Spinal cord (tissue), 10 donors: ENCODE data around the gene RFX2. TPM values are rescaled to one million over a fixed set of nuclear protein-coding genes. Genes with fewer than 3 reads are reported as not detected.
"Not testable (repeated sequence)": the region's sequence is repeated elsewhere in the genome, so short reads cannot be mapped to it uniquely, and the experiment has no call there.

Source experiments
- DNase-seq, 6 donors: peaks; one replicate each; pipeline versions ENCODE4 v3.0.0 to v3.0.0-alpha.2; 2013 to 2015; ENCODE audit warnings: low spot score in 6 of 6, low read depth in 4 of 6
- H3K27ac ChIP-seq: one replicate; pipeline ENCODE4 v1.5.1; 2013; ENCODE audit warnings: low read depth, low read length, control low read depth
- H3K27me3 ChIP-seq: one replicate; pipeline ENCODE4 v1.6.1; 2013; ENCODE audit warnings: low read length; ENCODE audit not compliant: control insufficient read depth, insufficient read depth
- H3K36me3 ChIP-seq: one replicate; pipeline ENCODE4 v1.6.1; 2013; ENCODE audit warnings: low read length; ENCODE audit not compliant: control insufficient read depth, insufficient read depth
- H3K4me1 ChIP-seq: one replicate; pipeline ENCODE4 v1.6.1; 2013; ENCODE audit warnings: low read length; ENCODE audit not compliant: control insufficient read depth, insufficient read depth
- H3K4me3 ChIP-seq: one replicate; pipeline ENCODE4 v1.5.1; 2013; ENCODE audit warnings: low read depth, low read length, control low read depth
- H3K9me3 ChIP-seq: one replicate; pipeline ENCODE4 v1.6.1; 2013; ENCODE audit warnings: low read length; ENCODE audit not compliant: control insufficient read depth, insufficient read depth
- WGBS: methylation state at CpG from one replicate; pipeline ENCODE4 v1.1.5; 2013; ENCODE audit warnings: missing lambda C conversion rate; ENCODE audit not compliant: insufficient coverage; 5-methylcytosine and 5-hydroxymethylcytosine counted together
- polyA plus RNA-seq, 2 donors: library from polyadenylated mRNA; unstranded; fragments of 120-200 nt; gene quantifications; one replicate each; pipeline ENCODE4 v1.2.1, GENCODE V29; 2013; ENCODE audit not compliant: insufficient read length in 2 of 2
- total RNA-seq, 2 donors: library from RNA; depleted of rRNA in 1 of 2; stranded (reverse); fragments of 120-200 nt in 1 of 2; fragments of >200 nt in 1 of 2; gene quantifications; one replicate each; pipeline versions ENCODE4 v1.2.3 to v1.2.4, GENCODE V29; 2013 to 2014
- donor health status: healthy.

RFX2 gene
- total and polyA plus RNA-seq, 4 donors, result 5.7 to 18.8 (median 14.3) TPM

DNA sequence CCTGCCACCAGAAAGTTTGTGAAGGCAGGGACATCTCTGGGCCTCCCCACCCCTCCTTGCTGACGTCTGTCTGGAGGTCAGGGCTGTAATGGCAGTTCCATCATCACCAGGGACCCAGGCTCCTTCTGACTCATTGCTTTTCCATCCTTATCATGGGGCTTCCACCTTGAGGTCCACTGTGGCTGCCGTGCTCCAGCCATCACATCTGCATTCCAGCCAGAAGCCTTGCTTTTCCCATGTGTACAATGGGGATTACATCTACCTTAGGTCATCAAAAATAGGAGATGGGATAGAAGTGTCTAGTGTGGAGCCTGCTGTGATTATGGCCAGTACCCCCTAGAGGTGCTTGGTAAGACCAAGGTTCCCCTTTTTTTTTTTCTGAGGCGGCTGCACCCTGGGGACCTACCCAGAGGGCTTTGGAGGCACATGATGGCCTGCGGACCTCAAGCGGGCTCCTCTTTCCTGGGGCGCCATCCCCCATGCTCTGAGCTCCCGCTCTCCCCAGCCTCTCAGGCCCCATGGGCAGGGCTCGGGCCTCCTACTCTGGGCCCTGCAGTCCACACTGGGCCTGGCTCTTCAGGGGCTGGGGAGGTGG, 119.0 kb downstream of the RFX2 start:
- no peak overlapping the region for H3K4me3 ChIP-seq
- H3K36me3 ChIP-seq, result peaks cover 44% of the 10 kb centered on the region
- no peaks in the 10 kb centered on the region for H3K27me3 ChIP-seq
- H3K9me3 ChIP-seq, result no peaks in the 10 kb centered on the region
- H3K27ac ChIP-seq, result no peak overlapping the region
- 96% methylated on average over 5 of the region's 8 CpGs for WGBS
- no peak for DNase-seq
- H3K4me1 ChIP-seq, result peaks cover 27% of the 10 kb centered on the region

DNA sequence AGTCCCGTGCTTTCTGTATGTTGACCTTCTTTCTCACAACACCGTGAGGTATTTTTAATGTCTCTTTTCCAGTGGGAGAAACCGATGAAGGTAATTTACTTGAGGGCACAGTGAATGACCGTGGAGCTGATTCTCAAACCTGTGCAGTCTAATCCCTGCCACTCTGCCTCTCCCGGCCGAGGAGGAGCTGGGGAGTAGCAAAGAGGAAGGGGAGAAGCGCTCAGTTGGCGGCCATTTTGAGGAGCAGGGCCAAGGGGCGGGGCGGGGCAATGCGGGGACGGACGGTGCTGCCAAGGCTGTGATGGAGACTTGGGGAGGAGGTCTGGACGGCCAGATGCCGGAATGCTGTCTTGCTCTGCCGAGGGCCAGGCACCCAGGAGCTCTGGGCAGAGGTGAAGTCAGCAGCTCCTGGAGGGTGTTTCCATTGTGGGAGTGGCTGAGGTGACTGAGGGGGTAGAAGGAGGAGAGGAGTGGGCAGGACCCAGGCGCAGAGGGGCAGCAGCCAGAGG, 120.0 kb downstream of the RFX2 start:
- Histone ChIP-seq H3K4me1 (peaks cover 27% of the 10 kb centered on the region), H3K4me3 (no peak overlapping the region), H3K27ac (no peak overlapping the region), H3K9me3 (no peaks in the 10 kb centered on the region), H3K27me3 (no peaks in the 10 kb centered on the region), H3K36me3 (peaks cover 34% of the 10 kb centered on the region)
- WGBS, result 69% methylated on average over 15 of the region's 17 CpGs
- peak in 2 of 6 donors; percentile 19 to 29 for DNase-seq

DNA sequence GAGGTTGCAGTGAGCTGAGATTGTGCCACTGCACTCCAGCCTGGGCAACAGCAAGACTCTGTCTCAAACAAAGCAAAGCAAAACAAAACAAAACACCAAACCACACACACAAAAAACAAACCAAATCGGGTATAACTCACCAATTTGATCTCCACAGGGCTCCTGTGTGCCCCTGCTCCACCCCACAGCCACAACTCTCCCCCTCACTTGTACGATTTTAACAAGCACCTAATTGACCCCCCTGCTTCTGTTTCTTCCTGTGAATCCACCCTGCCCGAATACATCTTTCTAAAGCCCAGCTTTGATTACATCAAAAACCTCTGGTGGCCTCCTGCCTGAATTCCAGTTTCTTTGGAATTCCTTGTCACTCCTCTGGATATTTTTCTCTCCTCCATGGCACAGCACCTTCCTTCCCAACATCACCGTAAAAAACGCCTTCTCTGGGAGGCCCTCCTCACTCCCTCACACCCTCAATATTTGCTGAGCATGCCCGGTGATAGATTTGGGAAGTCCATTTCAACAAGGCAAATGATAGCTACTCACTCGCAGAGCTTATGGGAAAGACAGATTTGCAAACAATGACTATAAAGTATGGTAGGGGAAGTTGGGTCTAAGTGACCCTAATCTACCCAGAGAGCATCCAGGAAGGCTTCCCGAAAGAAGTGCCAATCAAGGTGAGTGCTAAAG, 120.8 kb downstream of the RFX2 start:
- H3K9me3 ChIP-seq, result no peaks in the 10 kb centered on the region

DNA sequence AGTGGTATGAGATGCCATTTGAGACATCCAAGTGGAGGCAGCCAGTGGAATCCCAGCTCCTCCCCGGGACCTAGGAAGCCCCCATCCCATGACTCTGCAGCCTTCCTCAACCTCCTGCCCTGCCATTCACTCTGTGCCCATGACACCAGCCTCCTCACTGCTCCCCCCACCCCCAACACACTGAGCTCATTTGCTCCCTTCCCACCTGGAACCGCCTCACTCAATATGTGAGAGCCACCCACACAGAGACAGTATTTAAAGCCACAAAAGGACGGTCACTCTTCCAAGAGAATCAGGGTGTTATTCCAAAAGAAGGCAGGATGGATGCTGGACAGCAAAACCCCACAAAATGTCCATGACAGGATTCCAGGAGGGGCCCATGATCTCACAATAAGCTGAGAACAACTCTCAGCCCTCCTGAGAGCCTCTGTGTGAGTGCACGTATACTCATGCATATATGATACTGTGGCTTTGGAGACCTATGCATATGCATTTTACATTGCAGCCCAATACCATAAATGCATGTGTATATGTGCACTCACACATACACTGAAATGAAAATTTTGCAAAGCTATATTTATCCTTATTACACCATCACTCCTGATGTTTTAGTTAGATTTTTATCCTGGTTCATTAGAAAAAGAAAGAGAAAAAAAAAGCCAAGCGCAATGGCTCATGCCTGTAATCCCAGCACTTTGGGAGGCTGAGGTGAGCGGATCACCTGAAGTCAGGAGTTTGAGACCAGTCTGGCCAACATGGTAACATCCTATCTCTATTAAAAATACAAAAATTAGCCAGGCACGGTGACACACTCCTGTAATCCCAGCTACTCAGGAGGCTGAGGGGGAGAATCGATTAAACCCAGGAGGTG, 121.5 kb downstream of the RFX2 start:
- DNase-seq, result peak in 1 of 6 donors; percentile 21
- H3K9me3 ChIP-seq, result no peaks in the 10 kb centered on the region
- no peak overlapping the region for H3K27ac ChIP-seq
- H3K36me3 ChIP-seq, result peaks cover 19% of the 10 kb centered on the region
- 48% methylated on average over 2 of the region's 8 CpGs for WGBS
- no peak overlapping the region for H3K4me3 ChIP-seq
- no peaks in the 10 kb centered on the region for H3K27me3 ChIP-seq
- H3K4me1 ChIP-seq, result peaks cover 19% of the 10 kb centered on the region

More for the DNA sequence above, 120.8 kb downstream of the RFX2 start:
- no peak overlapping the region for H3K27ac ChIP-seq
- H3K36me3 ChIP-seq, result peaks cover 26% of the 10 kb centered on the region
- DNase-seq, result no peak
- 64% methylated on average over 5 of the region's 8 CpGs for WGBS
- no peak overlapping the region for H3K4me3 ChIP-seq
- H3K4me1 ChIP-seq, result peaks cover 27% of the 10 kb centered on the region
- no peaks in the 10 kb centered on the region for H3K27me3 ChIP-seq

DNA sequence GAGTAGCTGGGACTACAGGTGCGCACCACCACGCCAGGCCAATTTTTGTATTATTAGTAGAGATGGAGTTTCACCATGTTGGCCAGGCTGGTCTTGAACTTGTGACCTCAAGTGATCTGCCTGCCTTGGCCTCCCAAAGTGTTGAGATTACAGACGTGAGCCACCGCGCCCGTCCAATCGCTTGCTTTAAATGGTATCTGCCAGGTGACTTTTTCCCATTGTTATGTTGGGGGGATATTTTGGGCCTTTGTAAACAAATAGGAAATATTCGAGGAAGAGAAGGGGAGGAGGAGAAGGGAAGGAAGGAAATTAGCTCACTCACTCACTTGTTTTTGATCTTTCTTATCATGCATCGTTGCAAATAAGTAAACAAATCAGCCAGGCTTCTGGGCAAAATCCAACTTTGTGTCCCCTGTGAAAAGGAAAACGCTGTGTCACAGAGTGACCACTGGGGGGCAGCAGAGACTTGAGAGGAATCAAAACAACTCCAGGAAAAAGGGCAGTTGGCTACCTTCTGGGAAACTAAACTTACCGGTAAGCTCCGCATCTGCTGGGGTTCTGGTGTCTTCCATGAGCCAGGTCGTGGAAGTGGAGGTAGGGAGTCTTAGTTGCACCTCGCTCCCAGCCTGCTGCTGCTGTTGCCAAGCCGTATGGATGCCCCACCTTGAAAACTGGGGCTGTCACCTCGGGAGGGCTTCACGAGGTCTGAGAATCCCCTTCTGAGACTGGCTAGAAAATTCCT, 123.1 kb downstream of the RFX2 start:
- H3K27ac ChIP-seq, result no peak overlapping the region

DNA sequence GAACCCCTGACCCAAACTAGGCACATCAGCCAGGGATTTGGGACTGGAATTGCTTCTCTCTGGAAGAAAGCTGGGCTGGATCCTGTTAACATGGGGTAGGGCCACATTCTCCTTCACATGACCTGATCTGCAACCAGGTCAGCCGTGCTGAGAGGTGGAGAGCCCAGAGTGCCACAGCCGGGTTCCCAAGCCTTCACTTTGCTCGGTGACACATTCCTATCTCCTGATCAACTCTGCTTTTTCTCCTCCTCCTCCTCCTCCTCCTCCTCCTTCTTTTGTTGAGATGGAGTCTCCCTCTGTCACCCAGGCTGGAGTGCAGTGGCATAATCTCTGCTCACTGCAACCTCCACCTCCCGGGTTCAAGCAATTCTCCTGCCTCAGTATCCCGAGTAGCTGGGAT, 124.5 kb downstream of the RFX2 start:
- H3K4me1 ChIP-seq, H3K36me3 ChIP-seq, H3K27me3 ChIP-seq, H3K27ac ChIP-seq, H3K9me3 ChIP-seq, H3K4me3 ChIP-seq, DNase-seq: not testable (repeated sequence)
- 93% methylated on average over 4 of the region's 5 CpGs for WGBS

More for the DNA sequence above, 123.1 kb downstream of the RFX2 start:
- H3K9me3 ChIP-seq, result no peaks in the 10 kb centered on the region
- peak; percentile 40 to 93 (median 70) for DNase-seq
- WGBS, result 39% methylated on average over 16 of the region's 17 CpGs
- H3K4me1 ChIP-seq, result peaks cover 6% of the 10 kb centered on the region
- no peak overlapping the region for H3K4me3 ChIP-seq
- no peaks in the 10 kb centered on the region for H3K27me3 ChIP-seq
- H3K36me3 ChIP-seq, result peaks cover 11% of the 10 kb centered on the region

DNA sequence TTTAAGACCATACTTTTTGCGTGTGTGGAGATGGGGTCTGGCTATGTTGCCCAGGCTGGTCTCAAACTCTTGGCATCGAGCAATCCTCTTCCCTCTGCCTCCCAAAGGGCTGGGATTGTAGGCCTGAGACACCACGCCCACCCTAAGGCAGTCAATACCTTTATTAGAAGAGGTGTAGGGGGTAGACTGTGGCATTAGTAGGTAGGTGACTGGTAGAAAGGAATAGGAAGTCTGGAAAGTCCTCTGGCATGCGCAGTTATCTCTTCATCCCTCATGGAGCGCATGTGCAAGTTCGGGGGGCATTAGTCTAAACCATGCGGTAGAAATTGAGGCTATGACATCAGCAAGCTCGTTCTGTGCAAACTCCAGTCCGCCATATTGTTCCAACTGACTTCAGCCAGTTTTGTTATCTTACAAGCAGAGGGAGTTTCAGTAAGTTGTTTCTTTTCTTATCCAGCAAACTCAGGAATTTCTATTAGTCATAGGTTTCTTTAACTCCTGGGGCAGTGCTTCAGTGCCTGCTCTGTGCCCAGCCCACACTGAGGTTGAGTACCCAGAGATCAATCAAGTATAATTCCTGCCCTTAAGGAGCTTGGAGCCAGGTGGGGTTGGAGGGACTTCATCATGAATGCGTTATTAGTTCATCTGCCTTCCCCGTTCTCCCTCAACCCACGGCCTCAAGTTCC, 125.1 kb downstream of the RFX2 start:
- 94% methylated on average over 7 of the region's 12 CpGs for WGBS
- H3K27ac ChIP-seq, result no peak overlapping the region

DNA sequence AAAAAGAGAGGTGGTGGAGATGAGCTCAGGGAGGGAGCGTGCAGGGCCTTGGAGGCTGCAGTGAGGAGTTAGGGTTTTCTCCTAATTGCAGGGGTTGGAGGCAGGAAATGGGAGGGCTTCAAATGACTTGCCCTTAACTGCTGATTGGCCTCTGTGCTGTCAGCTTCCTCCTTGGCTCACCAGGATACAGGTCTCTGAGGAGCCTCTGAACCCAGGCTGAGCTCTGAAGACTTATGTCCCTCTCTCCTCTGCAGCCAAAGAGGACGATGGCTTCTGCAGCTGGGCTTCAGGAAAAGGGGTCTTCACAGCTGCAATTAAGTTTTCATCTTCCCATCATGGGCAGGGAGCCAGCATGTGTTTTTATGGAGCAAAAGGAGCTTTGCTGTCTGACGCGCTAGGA, 125.7 kb downstream of the RFX2 start:
- Histone ChIP-seq H3K27me3 (no peaks in the 10 kb centered on the region), H3K36me3 (no peaks in the 10 kb centered on the region), H3K4me3 (no peak overlapping the region), H3K9me3 (no peaks in the 10 kb centered on the region), H3K27ac (no peak overlapping the region), H3K4me1 (peaks cover 7% of the 10 kb centered on the region)
- WGBS, result 96% methylated on average over 3 of the region's 4 CpGs
- DNase-seq, result no peak

More for the DNA sequence above, 125.1 kb downstream of the RFX2 start:
- DNase-seq, result no peak
- Histone ChIP-seq H3K4me3 (no peak overlapping the region), H3K9me3 (no peaks in the 10 kb centered on the region), H3K27me3 (no peaks in the 10 kb centered on the region), H3K4me1 (peaks cover 5% of the 10 kb centered on the region), H3K36me3 (no peaks in the 10 kb centered on the region)
